Liver (tissue), 3 donors: ENCODE measurements around the gene ZNF22.

Experiments used
- CTCF ChIP-seq: fragments of 150-350 bp; IDR thresholded peaks from 2 replicates; pipeline ENCODE4 v1.5.1; 2017; ENCODE audit warnings: improper control_type of control experiment, low read depth, low read length; ENCODE audit not compliant: missing input control
- GABPA ChIP-seq, 2 donors: IDR thresholded peaks in 1 of 2; conservative IDR thresholded peaks in 1 of 2; 2 replicates each; pipeline ENCODE4 v1.6.1; 2016; ENCODE audit warnings: antibody characterized with exemption in 2 of 2, mild to moderate bottlenecking in 1 of 2, moderate library complexity in 1 of 2
- MAX ChIP-seq: IDR thresholded peaks from 2 replicates; pipeline ENCODE4 v1.6.1; 2016; ENCODE audit warnings: antibody characterized with exemption
- RAD21 ChIP-seq, 2 donors: IDR thresholded peaks; 2 replicates each; pipeline ENCODE4 v1.6.1; 2016; ENCODE audit warnings: antibody characterized with exemption in 2 of 2, mild to moderate bottlenecking in 2 of 2
- REST ChIP-seq: IDR thresholded peaks from 2 replicates; pipeline ENCODE4 v1.6.1; 2016; ENCODE audit warnings: antibody characterized with exemption, mild to moderate bottlenecking
- SP1 ChIP-seq: IDR thresholded peaks from 2 replicates; pipeline ENCODE4 v1.6.1; 2018; ENCODE audit warnings: antibody characterized with exemption, mild to moderate bottlenecking
- TAF1 ChIP-seq: conservative IDR thresholded peaks from 2 replicates; pipeline ENCODE4 v1.6.1; 2016; ENCODE audit warnings: antibody characterized with exemption, mild to moderate bottlenecking
- ZBTB33 ChIP-seq: IDR thresholded peaks from 2 replicates; pipeline ENCODE4 v1.6.1; 2016; ENCODE audit warnings: antibody characterized with exemption
- donor health status: healthy.
- donor health status: healthy.

- no peak for TF ChIP-seq GABPA (IDR thresholded peaks at IDR 0.05 in 1 of 2, conservative IDR thresholded peaks at IDR 0.05 in 1 of 2)
- no peak for TF ChIP-seq REST
- TF ChIP-seq CTCF, result no peak
- TF ChIP-seq RAD21 (IDR thresholded peaks at IDR 0.05), result no peak
- no peak for TF ChIP-seq SP1
- no peak for TF ChIP-seq ZBTB33
- TF ChIP-seq TAF1, result no peak
- no peak for TF ChIP-seq MAX
Measured at GRCh38 chr10:44990965-44991364, 9.8 kb upstream of the ZNF22 start.
